Measurements from ENCODE around the gene AQP4. TPM values are rescaled to one million over a fixed set of nuclear protein-coding genes. Genes with fewer than 3 reads are reported as not detected.

AQP4 gene
- total and polyA plus RNA-seq, 3 experiments from 2014 or later = not detected

GRCh38 chr18:26806224-26806623, 59.3 kb downstream of the AQP4 start:
- Histone ChIP-seq H3K4me1 (ENCODE audit: insufficient read depth, low read length) (no peaks in the 10 kb centered on the region), H3K36me3 (ENCODE audit: insufficient read depth, low read length) (no peaks in the 10 kb centered on the region), H3K9me3 (ENCODE audit: low read length) (no peaks in the 10 kb centered on the region), H3K27me3 (ENCODE audit: insufficient read depth, low read length, poor library complexity, severe bottlenecking) (no peaks in the 10 kb centered on the region), H3K4me3 (ENCODE audit: low read length) (no peak overlapping the region), H3K27ac (ENCODE audit: low read depth, low read length) (no peak overlapping the region)
- Mint-ChIP-seq H3K9me3 (peaks cover 0 to 7% (median 3%) of the 10 kb centered on the region in 5 donors), H3K27me3 (peaks cover 0 to 2% of the 10 kb centered on the region in 2 donors), H3K27ac (no peak overlapping the region), H3K4me3 (no peak overlapping the region), H3K36me3 (no peaks in the 10 kb centered on the region), H3K4me1 (no peaks in the 10 kb centered on the region)
- no peak for DNase-seq
- CTCF ChIA-PET = no interaction called here
- POLR2A ChIA-PET = no interaction called here

GRCh38 chr18:26804519-26804918, 61.0 kb downstream of the AQP4 start:
- Mint-ChIP-seq H3K36me3 (no peaks in the 10 kb centered on the region), H3K9me3 (peaks cover 2 to 15% (median 3%) of the 10 kb centered on the region in 5 donors)

GRCh38 chr18:26803643-26804042, 61.9 kb downstream of the AQP4 start:
- no peak overlapping the region for H3K4me3 ChIP-seq (ENCODE audit: low read length)
- H3K36me3 ChIP-seq (ENCODE audit: insufficient read depth, low read length) = no peaks in the 10 kb centered on the region
- H3K27me3 ChIP-seq (ENCODE audit: insufficient read depth, low read length, poor library complexity, severe bottlenecking) = no peaks in the 10 kb centered on the region
- Mint-ChIP-seq H3K36me3 (no peaks in the 10 kb centered on the region), H3K4me1 (no peaks in the 10 kb centered on the region), H3K9me3 (peaks cover 0 to 24% (median 6%) of the 10 kb centered on the region in 5 donors), H3K4me3 (no peak overlapping the region), H3K27me3 (peaks cover 0 to 3% of the 10 kb centered on the region in 2 donors), H3K27ac (no peak overlapping the region)
- H3K27ac ChIP-seq (ENCODE audit: low read depth, low read length) = no peak overlapping the region
- CTCF ChIA-PET = no interaction called here
- no peaks in the 10 kb centered on the region for H3K9me3 ChIP-seq (ENCODE audit: low read length)
- POLR2A ChIA-PET = no interaction called here
- no peaks in the 10 kb centered on the region for H3K4me1 ChIP-seq (ENCODE audit: insufficient read depth, low read length)
- DNase-seq = no peak

More at GRCh38 chr18:26804519-26804918, 61.0 kb downstream of the AQP4 start:
- Histone ChIP-seq H3K36me3 (ENCODE audit: insufficient read depth, low read length) (no peaks in the 10 kb centered on the region), H3K4me1 (ENCODE audit: insufficient read depth, low read length) (no peaks in the 10 kb centered on the region), H3K27me3 (ENCODE audit: insufficient read depth, low read length, poor library complexity, severe bottlenecking) (no peaks in the 10 kb centered on the region), H3K9me3 (ENCODE audit: low read length) (no peaks in the 10 kb centered on the region), H3K27ac (ENCODE audit: low read depth, low read length) (no peak overlapping the region), H3K4me3 (ENCODE audit: low read length) (no peak overlapping the region)
- POLR2A ChIA-PET = no interaction called here
- Mint-ChIP-seq H3K4me3 (no peak overlapping the region), H3K27ac (no peak overlapping the region), H3K4me1 (no peaks in the 10 kb centered on the region), H3K27me3 (peaks cover 0 to 2% of the 10 kb centered on the region in 2 donors)
- no peak for DNase-seq
- CTCF ChIA-PET = no interaction called here

GRCh38 chr18:26802330-26803200, 62.9 kb downstream of the AQP4 start:
- Mint-ChIP-seq H3K4me3 (no peak overlapping the region), H3K27ac (no peak overlapping the region), H3K36me3 (no peaks in the 10 kb centered on the region), H3K9me3 (peaks cover 0 to 32% (median 6%) of the 10 kb centered on the region in 5 donors), H3K4me1 (no peaks in the 10 kb centered on the region), H3K27me3 (peaks cover 0 to 3% of the 10 kb centered on the region in 2 donors)
- H3K27me3 ChIP-seq (ENCODE audit: insufficient read depth, low read length, poor library complexity, severe bottlenecking) = no peaks in the 10 kb centered on the region
- no peaks in the 10 kb centered on the region for H3K36me3 ChIP-seq (ENCODE audit: insufficient read depth, low read length)
- DNase-seq = no peak
- ChIA-PET CTCF (no interaction called here), POLR2A (no interaction called here)
- no peak overlapping the region for H3K4me3 ChIP-seq (ENCODE audit: low read length)
- H3K4me1 ChIP-seq (ENCODE audit: insufficient read depth, low read length) = no peaks in the 10 kb centered on the region
- no peaks in the 10 kb centered on the region for H3K9me3 ChIP-seq (ENCODE audit: low read length)
- no peak overlapping the region for H3K27ac ChIP-seq (ENCODE audit: low read depth, low read length)

All from CD8-positive, alpha-beta memory T cell (primary cell).